Cardiac muscle cell (in vitro differentiated cells and primary cell): ENCODE data around the gene AKT1. TPM values are rescaled to one million over a fixed set of nuclear protein-coding genes. Genes with fewer than 3 reads are reported as not detected.
A peak's percentile ranks its signal among the peaks of the same experiment; 100 is the strongest.

Source experiments
- DNase-seq, 2 donors: peaks; one replicate each; pipeline versions ENCODE4 v3.0.0 to v3.0.0-alpha.2; 2010 to 2017; ENCODE audit warnings: low read depth in 1 of 2, low spot score in 1 of 2
- H3K27ac ChIP-seq: fragments of 200-600 bp; sonication (generic); 2 replicates; pipeline ENCODE4 v1.5.1; 2016
- H3K27me3 ChIP-seq: fragments of 200-600 bp; sonication (generic); 2 replicates; pipeline ENCODE4 v1.6.0; 2016; ENCODE audit warnings: control low read depth
- H3K36me3 ChIP-seq: fragments of 200-600 bp; sonication (generic); 2 replicates; pipeline ENCODE4 v1.5.1; 2016; ENCODE audit warnings: control low read depth
- H3K4me1 ChIP-seq: fragments of 200-600 bp; sonication (generic); 2 replicates; pipeline ENCODE4 v1.8.1; 2017; ENCODE audit warnings: low read depth, mild to moderate bottlenecking, mixed run types
- H3K4me3 ChIP-seq: fragments of 200-600 bp; sonication (generic); 2 replicates; pipeline ENCODE4 v1.5.1; 2016; ENCODE audit warnings: mild to moderate bottlenecking
- H3K9me3 ChIP-seq: fragments of 200-600 bp; sonication (generic); 2 replicates; pipeline ENCODE4 v1.5.1; 2017; ENCODE audit warnings: low read depth, mild to moderate bottlenecking, control low read depth
- CTCF ChIP-seq: IDR thresholded peaks from 2 replicates; pipeline ENCODE4 v1.5.1; 2012; ENCODE audit warnings: low read depth, mild to moderate bottlenecking, low read length
- polyA plus RNA-seq: library from polyadenylated mRNA; unstranded; fragments of >200 nt; fragmentation: Nextera tagmentation; extraction: Ambion mirVana; gene quantifications from 2 replicates; pipeline ENCODE4 v1.2.1, GENCODE V29; 2016
- total RNA-seq: library from RNA; depleted of rRNA; stranded (reverse); fragments of >200 nt; gene quantifications from 2 replicates; pipeline ENCODE4 v1.2.3, GENCODE V29; 2016

AKT1 gene
- total and polyA plus RNA-seq, 2 experiments from 2014 or later, result 173 to 242 TPM

GRCh38 chr14:104722938-104723650 lies 72.5 kb downstream of the AKT1 start:
- Histone ChIP-seq H3K9me3 (no peaks in the 10 kb centered on the region), H3K27ac (peak overlapping the region; percentile 90), H3K27me3 (no peaks in the 10 kb centered on the region), H3K36me3 (no peaks in the 10 kb centered on the region), H3K4me3 (no peak overlapping the region), H3K4me1 (peaks cover 23% of the 10 kb centered on the region)
- DNase-seq, result no peak
- TF ChIP-seq CTCF, result no peak

GRCh38 chr14:104721505-104722431 lies 73.8 kb downstream of the AKT1 start:
- Histone ChIP-seq H3K4me1 (peaks cover 23% of the 10 kb centered on the region), H3K9me3 (no peaks in the 10 kb centered on the region), H3K36me3 (no peaks in the 10 kb centered on the region), H3K27ac (peak overlapping the region; percentile 90), H3K27me3 (no peaks in the 10 kb centered on the region), H3K4me3 (no peak overlapping the region)
- TF ChIP-seq CTCF, result no peak
- DNase-seq, result peak in 1 of 2 donors; percentile 69

Other genes with a start within 250 kb of the AKT1 start
- gene C14orf180, start 216.0 kb downstream of the AKT1 start, total RNA-seq, result 17.1 and 18.4 TPM in 2 replicates
- 13.3 and 19.7 TPM in 2 replicates for gene C14orf180, start 216.0 kb downstream of the AKT1 start, polyA plus RNA-seq
- 3.6 and 6.9 TPM in 2 replicates for gene TMEM179, start 191.0 kb downstream of the AKT1 start, total RNA-seq
- gene TMEM179, start 191.0 kb downstream of the AKT1 start, polyA plus RNA-seq, result 4.7 and 8.6 TPM in 2 replicates
- gene INF2, start 106.1 kb downstream of the AKT1 start, total RNA-seq, result 36.5 and 62.4 TPM in 2 replicates
- 14.1 and 14.5 TPM in 2 replicates for gene INF2, start 106.1 kb downstream of the AKT1 start, polyA plus RNA-seq
- gene ADSS1, start 71.5 kb downstream of the AKT1 start, total RNA-seq, result 53.8 and 63.8 TPM in 2 replicates
- gene ADSS1, start 71.5 kb downstream of the AKT1 start, polyA plus RNA-seq, result 53.4 and 73.3 TPM in 2 replicates
- 217 and 278 TPM in 2 replicates for gene SIVA1, start 42.6 kb downstream of the AKT1 start, total RNA-seq
- 124 and 145 TPM in 2 replicates for gene SIVA1, start 42.6 kb downstream of the AKT1 start, polyA plus RNA-seq
- 14.4 and 26.4 TPM in 2 replicates for gene ZBTB42, start 5.4 kb upstream of the AKT1 start, total RNA-seq
- gene ZBTB42, start 5.4 kb upstream of the AKT1 start, polyA plus RNA-seq, result 7.6 and 9.6 TPM in 2 replicates
- gene CEP170B, start 69.5 kb upstream of the AKT1 start, total RNA-seq, result 26.5 and 39.5 TPM in 2 replicates
- 8.3 and 8.8 TPM in 2 replicates for gene CEP170B, start 69.5 kb upstream of the AKT1 start, polyA plus RNA-seq
- 0.11 and 0.54 TPM in 2 replicates for gene PLD4, start 129.1 kb upstream of the AKT1 start, total RNA-seq
- gene PLD4, start 129.1 kb upstream of the AKT1 start, polyA plus RNA-seq, result 0.07 and 1.7 TPM in 2 replicates
- gene AHNAK2, start 182.6 kb upstream of the AKT1 start, total RNA-seq, result 59.3 and 78.0 TPM in 2 replicates
- gene AHNAK2, start 182.6 kb upstream of the AKT1 start, polyA plus RNA-seq, result 17.8 and 18.8 TPM in 2 replicates
- gene CLBA1, start 190.0 kb upstream of the AKT1 start, total RNA-seq, result 15.5 and 20.9 TPM in 2 replicates
- 13.4 and 20.4 TPM in 2 replicates for gene CLBA1, start 190.0 kb upstream of the AKT1 start, polyA plus RNA-seq
- 36.7 and 47.7 TPM in 2 replicates for gene CDCA4, start 225.3 kb upstream of the AKT1 start, total RNA-seq
- gene CDCA4, start 225.3 kb upstream of the AKT1 start, polyA plus RNA-seq, result 34.5 and 46.0 TPM in 2 replicates